Raji (cell line): ENCODE data around the gene ANKS6.

Experiments used
- POLR2A ChIP-seq: IDR thresholded peaks from 2 replicates; pipeline ENCODE4 v1.6.1; 2011; ENCODE audit warnings: low read depth, low read length, control low read depth; ENCODE audit not compliant: insufficient read depth

ANKS6 gene

DNA sequence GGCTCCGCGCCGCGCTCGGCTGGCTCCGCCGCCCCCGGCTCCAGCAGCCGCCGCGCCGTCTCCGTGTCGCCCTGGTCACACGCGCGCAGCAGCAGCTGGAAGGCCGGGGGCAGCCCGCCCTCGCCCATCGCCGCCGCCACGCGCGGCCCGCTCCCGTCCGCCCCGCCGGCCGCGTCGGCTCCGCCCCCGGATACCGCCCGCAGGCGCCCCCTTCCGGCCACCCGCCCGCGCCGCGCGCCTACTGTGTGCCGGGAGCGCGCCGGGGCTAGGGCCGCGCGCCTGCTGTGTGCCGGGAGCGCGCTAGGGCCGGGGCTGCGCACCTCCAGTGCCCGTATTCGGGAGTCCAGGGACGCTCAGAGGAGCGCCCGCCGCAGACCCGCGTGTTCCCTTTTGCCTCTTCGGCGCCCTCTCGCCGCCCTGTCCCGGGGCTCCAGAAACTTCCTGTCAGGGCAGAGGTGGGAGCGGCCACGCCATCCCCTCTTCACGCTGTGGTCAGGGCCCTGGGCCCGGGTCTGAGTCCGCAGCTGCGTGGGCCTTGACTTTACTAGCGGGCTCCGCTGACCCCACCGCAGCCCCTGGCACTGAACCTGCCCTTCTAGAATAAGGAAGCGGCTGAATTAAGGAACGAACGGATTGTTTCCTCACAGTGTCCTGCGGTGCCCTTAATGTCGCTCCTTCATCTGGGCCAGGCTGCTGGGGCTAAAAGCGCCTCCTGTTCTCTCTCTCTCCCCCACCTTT lies at the start of gene ANKS6:
Gene ANKS6 (minus strand): TSS at position 192 of the 738 bp plus-strand sequence. CDS start 64 bp downstream, at position 128.
- TF ChIP-seq POLR2A: peak; percentile 77

DNA sequence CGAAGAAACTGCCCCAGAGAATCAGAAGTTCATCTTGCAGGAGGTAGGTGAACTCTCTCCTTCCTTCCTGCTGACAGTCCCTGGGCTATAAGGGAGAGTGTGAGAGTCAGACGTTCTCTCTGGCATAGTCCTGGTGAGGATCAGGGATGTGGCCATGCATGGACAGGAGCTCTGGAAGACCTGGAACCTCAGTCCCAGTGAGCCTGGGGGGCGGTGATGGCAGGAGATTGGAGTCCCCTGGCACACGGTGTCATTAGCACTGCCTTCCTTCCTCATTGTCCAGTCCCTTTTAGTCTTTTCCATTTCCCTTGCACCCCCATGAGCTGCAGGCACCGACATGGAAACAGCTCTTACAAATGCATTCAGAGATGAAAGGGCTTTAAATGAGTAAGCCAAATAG lies 49.7 kb upstream of the ANKS6 start:
- no peak for TF ChIP-seq POLR2A

GRCh38 chr9:98842510-98842909 lies 46.2 kb upstream of the ANKS6 start:
- TF ChIP-seq POLR2A: no peak

DNA sequence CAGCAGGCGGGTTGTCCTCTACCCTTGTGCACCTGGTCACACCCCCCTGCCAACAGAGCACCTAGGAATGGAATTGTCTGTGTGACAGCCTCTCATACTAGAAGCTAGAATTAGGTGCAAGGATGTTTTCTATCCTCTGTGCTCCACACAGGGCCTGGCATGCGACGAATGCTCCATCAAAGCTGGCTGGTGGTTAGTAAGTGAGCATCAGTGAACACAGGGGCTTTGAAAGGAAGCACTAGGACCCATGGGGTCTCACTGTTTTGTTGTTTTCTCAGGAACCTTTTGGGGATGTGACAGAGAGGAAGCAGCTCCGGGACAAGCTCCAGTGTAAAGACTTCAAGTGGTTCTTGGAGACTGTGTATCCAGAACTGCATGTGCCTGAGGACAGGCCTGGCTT lies 43.4 kb upstream of the ANKS6 start:
- no peak for TF ChIP-seq POLR2A

- TF ChIP-seq POLR2A: no peak
Measured at GRCh38 chr9:98838868-98839565, 42.7 kb upstream of the ANKS6 start.

DNA sequence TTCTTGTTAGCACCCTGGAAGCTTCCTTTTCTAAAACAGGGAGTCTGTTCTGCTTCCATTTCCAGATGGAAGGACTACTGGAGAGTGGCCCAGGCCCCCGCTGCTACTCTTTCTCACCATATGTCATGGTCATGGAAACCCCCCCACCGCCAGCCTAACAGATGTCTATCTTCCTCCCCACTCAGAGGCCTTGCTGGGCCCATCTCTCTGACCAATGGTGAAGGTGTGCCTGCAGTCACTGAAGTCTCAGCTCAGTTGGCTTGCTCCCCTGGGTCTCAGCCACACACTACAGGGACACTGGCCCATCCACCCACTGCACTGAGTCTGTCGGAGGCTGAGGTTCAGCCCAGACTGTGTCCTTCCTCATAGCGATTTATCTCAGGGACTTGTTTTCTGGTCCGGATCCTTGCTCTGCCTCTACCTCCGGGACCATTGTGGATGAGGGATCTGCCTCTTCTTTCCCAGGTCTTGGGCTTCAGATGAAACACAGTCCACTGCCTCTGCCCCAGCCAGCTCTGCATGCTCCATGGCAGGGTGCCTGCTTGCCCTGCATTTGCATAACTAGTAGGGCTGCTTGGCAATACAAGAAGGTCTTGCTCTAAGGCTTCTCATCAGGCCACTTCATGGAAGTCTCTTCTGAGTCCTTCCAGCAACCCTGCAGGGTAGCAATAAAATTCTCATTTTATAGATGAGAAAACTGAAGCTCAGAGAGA lies 42.0 kb upstream of the ANKS6 start:
- TF ChIP-seq POLR2A: no peak

DNA sequence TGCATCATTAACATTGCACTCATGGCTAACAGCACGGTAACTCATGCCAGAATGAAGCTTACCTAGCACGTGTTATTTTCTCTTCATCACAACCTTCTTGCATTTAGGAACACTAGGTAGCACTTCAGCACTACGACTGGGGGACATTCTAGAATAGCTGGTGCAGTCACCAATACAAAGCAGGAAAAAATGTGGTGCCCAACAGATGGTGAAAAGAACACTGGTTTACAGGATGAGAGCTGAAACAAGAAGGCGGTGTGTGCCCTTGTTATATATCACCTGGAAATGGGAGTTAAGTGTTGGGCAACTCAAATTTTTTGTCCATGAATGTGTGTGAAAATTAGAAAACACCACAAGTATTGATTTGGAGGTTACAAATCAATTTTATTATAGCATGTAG lies 41.2 kb upstream of the ANKS6 start:
- TF ChIP-seq POLR2A: no peak

- no peak for TF ChIP-seq POLR2A
Measured at GRCh38 chr9:98836206-98836605, 39.9 kb upstream of the ANKS6 start.

DNA sequence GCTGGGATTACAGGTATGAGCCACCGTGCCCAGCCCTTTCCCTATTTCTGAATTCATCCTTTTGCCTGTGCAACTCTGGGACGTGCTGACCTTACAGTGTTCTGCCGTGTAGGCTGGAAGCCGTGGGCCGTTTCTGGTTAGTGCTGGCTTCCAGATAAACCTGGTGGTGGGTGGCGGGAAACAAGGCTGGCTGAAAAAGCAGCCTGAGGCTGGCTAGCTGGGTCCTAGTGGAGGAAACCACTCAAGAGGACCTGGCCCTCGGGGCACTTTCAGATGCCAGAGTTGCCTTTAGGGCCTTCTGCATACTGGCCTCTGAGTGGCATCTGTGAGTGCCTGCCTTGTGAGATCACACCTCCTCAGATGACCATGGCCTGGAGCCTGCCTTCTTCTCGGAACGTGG lies 38.0 kb upstream of the ANKS6 start:
- no peak for TF ChIP-seq POLR2A

DNA sequence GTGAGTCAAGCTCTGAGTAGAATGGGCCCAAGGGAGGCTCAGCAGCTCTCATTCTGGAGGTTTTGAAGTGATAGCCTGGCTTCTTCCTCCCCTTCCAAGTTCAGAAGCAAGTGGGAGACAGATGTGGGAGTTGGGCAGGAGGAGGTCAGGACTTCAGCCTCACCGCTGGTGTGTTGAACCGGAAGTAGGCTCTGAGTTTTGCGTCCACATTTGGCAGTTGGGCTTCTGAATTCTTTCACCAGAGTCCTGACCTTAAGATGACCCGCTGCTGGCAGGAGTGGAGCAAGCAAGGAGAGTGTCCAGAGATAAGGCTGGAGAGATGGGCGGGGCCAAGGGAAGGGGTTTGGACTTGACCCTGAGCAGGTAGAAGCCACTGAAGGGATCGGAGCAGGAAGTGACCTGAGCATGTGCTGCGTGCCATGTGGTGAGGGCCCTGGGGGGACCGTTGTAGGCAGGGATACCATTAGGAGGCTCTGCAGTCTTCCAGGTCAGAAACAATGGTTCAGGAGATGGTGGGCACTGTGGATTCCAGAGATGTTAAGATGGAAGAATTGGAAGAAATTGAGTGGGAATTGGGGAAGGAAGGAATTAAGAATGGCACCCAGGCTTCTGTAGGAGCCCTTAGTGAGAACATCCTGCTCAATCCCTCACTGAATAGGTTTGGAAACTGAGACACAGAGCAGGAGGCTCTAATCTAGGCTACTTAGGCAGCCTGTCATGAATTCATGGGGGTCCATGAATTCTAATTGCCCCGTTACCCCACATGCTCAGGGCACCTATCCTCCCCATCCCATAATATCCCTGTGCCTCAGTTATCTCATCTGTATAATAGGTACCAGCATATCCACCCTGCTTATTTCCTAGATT lies 37.0 kb upstream of the ANKS6 start:
- no peak for TF ChIP-seq POLR2A

- no peak for TF ChIP-seq POLR2A
Measured at GRCh38 chr9:98832768-98833089, 36.4 kb upstream of the ANKS6 start.

- TF ChIP-seq POLR2A: no peak
Measured at GRCh38 chr9:98831696-98832095, 35.3 kb upstream of the ANKS6 start.

- TF ChIP-seq POLR2A: no peak
Measured at GRCh38 chr9:98830554-98830953, 34.2 kb upstream of the ANKS6 start.

GRCh38 chr9:98829766-98830165 lies 33.4 kb upstream of the ANKS6 start:
- TF ChIP-seq POLR2A: no peak

- no peak for TF ChIP-seq POLR2A
Measured at GRCh38 chr9:98826716-98827115, 30.4 kb upstream of the ANKS6 start.
